Keratinocyte (primary cell): ENCODE results near the gene AHCYL2. TPM values are rescaled to one million over a fixed set of nuclear protein-coding genes. Genes with fewer than 3 reads are reported as not detected.

Experiments used
- DNase-seq: peaks from one replicate; pipeline ENCODE4 v3.0.0-alpha.2; 2011; ENCODE audit warnings: low read depth, missing footprints, low spot score
- FAIRE-seq: peaks from 2 replicates; lab custom pipeline; 2011; peaks lifted over from hg19 to GRCh38; lab: Jason Lieb, UNC
- H2AFZ ChIP-seq: 2 replicates; pipeline ENCODE4 v1.6.0; 2012; ENCODE audit warnings: low read length, control low read depth, inconsistent platforms; ENCODE audit not compliant: control insufficient read depth
- H3K27ac ChIP-seq: 2 replicates; pipeline ENCODE4 v1.5.1; 2011; ENCODE audit warnings: low read length; ENCODE audit not compliant: control insufficient read depth, insufficient read depth
- H3K27me3 ChIP-seq: 3 replicates; pipeline ENCODE4 v1.6.0; 2011; ENCODE audit warnings: low read length; ENCODE audit not compliant: control insufficient read depth, insufficient read depth; ENCODE audit errors: extremely low read depth
- H3K36me3 ChIP-seq, 2 experiments: 2 replicates in 1 of 2; 3 replicates in 1 of 2; pipeline ENCODE4 v1.5.1; 2011; ENCODE audit warnings: low read length in 2 of 2, mild to moderate bottlenecking in 1 of 2; ENCODE audit not compliant: control insufficient read depth in 2 of 2, insufficient read depth in 2 of 2; ENCODE audit errors: extremely low read depth in 1 of 2
- H3K4me1 ChIP-seq: 3 replicates; pipeline ENCODE4 v1.5.1; 2011; ENCODE audit warnings: low read length; ENCODE audit not compliant: control insufficient read depth, insufficient read depth; ENCODE audit errors: extremely low read depth
- H3K4me2 ChIP-seq: 3 replicates; pipeline ENCODE4 v1.6.0; 2011; ENCODE audit warnings: low read depth, low read length; ENCODE audit not compliant: control insufficient read depth, insufficient read depth; ENCODE audit errors: extremely low read depth
- H3K4me3 ChIP-seq, 3 experiments: fragments of 200-600 bp in 1 of 3; sonication (generic) in 1 of 3; 2 replicates in 2 of 3; 3 replicates in 1 of 3; pipeline ENCODE4 v1.5.1; 2011 to 2016; ENCODE audit warnings: low read length in 3 of 3, mild to moderate bottlenecking in 3 of 3, control low read depth in 2 of 3, inconsistent platforms in 1 of 3, low read depth in 1 of 3, mixed read lengths in 1 of 3, mixed run types in 1 of 3, moderate library complexity in 1 of 3; ENCODE audit not compliant: control insufficient read depth in 2 of 3, insufficient read depth in 2 of 3; ENCODE audit errors: extremely low read depth in 1 of 3
- H3K79me2 ChIP-seq: 2 replicates; pipeline ENCODE4 v1.6.0; 2012; ENCODE audit warnings: low read length; ENCODE audit not compliant: control insufficient read depth, insufficient read depth
- H3K9ac ChIP-seq: 3 replicates; pipeline ENCODE4 v1.6.0; 2011; ENCODE audit warnings: low read length; ENCODE audit not compliant: control insufficient read depth, insufficient read depth; ENCODE audit errors: extremely low read depth
- H3K9me1 ChIP-seq: 3 replicates; pipeline ENCODE4 v1.6.0; 2011; ENCODE audit warnings: low read length; ENCODE audit not compliant: control insufficient read depth, insufficient read depth; ENCODE audit errors: extremely low read depth
- H3K9me3 ChIP-seq: 2 replicates; pipeline ENCODE4 v1.5.1; 2012; ENCODE audit warnings: low read depth, low read length; ENCODE audit not compliant: control insufficient read depth
- H4K20me1 ChIP-seq: 3 replicates; pipeline ENCODE4 v1.6.0; 2011; ENCODE audit warnings: low read length; ENCODE audit not compliant: control insufficient read depth, insufficient read depth; ENCODE audit errors: extremely low read depth
- EZH2 ChIP-seq: IDR thresholded peaks from one replicate; pipeline ENCODE4 v1.6.1; 2012; ENCODE audit warnings: inconsistent platforms, mild to moderate bottlenecking, low read length, moderate library complexity
- dilution Hi-C: fragments of 300-500 bp; cut with MboI; formaldehyde crosslinking; loops from one replicate; pipeline ENCODE4 v1.7.0; 2020; ENCODE audit warnings: low sequenced_read_pairs; ENCODE audit not compliant: extremely low pct_ligation_motif_present
- polyA plus RNA-seq, 5 experiments: library from polyadenylated mRNA; depleted of rRNA in 3 of 5; stranded (reverse) in 3 of 5; stranded (forward) in 1 of 5; unstranded in 1 of 5; fragments of >200 nt; gene quantifications; 1 replicate in 1 of 5; 2 replicates in 3 of 5; 3 replicates in 1 of 5; pipeline versions ENCODE4 v1.2.1 to v1.2.3, GENCODE V29; 2011 to 2012; ENCODE audit warnings: missing spikeins in 2 of 5, low read depth in 1 of 5, low replicate concordance in 1 of 5
- TF ChIP-seq, protein P1 (sequence below), 3 experiments: IDR thresholded peaks in 1 of 3; conservative IDR thresholded peaks in 1 of 3; optimal IDR thresholded peaks in 1 of 3; 2 replicates in 2 of 3; 3 replicates in 1 of 3; pipeline versions ENCODE3 to v1.5.1; 2011; ENCODE audit warnings: low read length in 3 of 3, mild to moderate bottlenecking in 3 of 3, moderate library complexity in 2 of 3, control low read depth in 1 of 3, inconsistent platforms in 1 of 3; ENCODE audit not compliant: insufficient read depth in 2 of 3; ENCODE audit errors: extremely low read depth in 1 of 3

AHCYL2 gene
- polyA plus RNA-seq, 1 donor (not counting 4 experiments of a cell fraction or from before 2014, with no cell fraction given): 32.8 TPM

DNA sequence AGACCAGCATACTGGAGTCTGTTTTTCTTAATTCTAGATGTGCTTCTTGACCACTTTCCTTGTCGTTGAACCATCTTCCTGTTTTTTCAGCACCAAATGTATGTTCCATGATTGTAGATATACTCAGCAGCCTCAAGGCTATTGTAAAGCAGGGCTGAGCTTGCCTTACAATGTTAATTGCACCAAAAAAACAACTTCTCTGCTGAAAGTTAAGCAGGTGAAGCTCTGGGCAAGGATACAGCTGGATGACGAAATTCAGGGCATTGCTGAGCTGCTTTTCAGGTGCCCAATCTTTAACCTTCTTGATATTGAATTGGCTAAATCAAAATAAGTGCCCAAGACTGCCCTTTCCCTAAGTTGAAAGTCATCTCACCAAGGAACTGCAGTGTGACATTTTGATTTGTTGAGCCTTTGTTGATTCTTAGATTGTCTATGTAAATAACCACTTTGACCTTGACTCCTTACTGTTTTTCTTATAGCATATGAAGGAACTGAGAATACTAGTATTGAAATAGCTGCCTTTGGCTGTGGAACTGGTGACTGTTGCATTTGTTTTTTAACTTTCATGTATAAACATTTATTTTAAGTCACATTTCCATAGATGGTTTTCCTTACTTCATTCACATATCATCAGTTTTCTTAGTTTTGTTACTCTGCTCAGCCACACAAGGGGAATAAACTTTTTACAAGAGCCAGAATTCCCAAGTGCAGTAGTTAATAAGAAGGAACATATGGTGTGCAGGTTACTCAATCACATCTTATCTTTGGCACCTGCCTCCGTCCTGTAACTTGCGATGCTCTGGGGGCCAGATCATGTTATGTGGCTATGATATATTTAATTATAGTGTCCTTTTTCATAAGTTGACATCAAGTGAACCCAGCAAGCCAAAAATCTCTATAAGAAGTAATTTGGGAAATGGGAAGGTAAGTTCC lies 3.1 kb downstream of the AHCYL2 start:
- peak overlapping the region; percentile 81 for H3K4me2 ChIP-seq

DNA sequence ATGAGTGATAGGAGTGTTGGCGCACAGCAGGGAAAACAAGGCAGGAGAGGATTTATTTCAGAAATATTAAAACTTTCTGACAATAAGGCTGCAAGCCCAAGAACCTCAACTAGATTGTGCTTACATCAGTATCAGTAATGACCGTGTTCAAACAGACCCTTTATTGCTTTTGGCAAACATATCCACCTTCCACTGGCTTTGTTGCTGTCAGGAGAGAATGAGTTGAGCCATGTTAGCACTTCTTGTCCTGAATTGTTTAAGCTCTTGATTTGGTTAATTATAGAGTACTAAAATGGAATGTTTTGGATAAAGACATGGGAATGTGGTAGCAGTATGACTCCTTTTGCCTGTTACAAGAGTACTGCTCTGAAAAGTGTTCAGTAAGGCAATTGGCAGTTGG lies 3.8 kb downstream of the AHCYL2 start:
- H3K27ac ChIP-seq: no peak overlapping the region
- no peak for FAIRE-seq
- H3K4me3 ChIP-seq: no peak overlapping the region
- H3K9ac ChIP-seq: no peak overlapping the region
- peaks cover 0 to 4% of the 10 kb centered on the region in 2 experiments for H3K36me3 ChIP-seq
- no peak overlapping the region for H3K4me2 ChIP-seq
- H3K9me1 ChIP-seq: no peaks in the 10 kb centered on the region
- no peak for DNase-seq
- no peaks in the 10 kb centered on the region for H3K27me3 ChIP-seq
- dilution Hi-C loops: no loop called here
- no peak overlapping the region for H2AFZ ChIP-seq
- TF ChIP-seq, protein P1, sequence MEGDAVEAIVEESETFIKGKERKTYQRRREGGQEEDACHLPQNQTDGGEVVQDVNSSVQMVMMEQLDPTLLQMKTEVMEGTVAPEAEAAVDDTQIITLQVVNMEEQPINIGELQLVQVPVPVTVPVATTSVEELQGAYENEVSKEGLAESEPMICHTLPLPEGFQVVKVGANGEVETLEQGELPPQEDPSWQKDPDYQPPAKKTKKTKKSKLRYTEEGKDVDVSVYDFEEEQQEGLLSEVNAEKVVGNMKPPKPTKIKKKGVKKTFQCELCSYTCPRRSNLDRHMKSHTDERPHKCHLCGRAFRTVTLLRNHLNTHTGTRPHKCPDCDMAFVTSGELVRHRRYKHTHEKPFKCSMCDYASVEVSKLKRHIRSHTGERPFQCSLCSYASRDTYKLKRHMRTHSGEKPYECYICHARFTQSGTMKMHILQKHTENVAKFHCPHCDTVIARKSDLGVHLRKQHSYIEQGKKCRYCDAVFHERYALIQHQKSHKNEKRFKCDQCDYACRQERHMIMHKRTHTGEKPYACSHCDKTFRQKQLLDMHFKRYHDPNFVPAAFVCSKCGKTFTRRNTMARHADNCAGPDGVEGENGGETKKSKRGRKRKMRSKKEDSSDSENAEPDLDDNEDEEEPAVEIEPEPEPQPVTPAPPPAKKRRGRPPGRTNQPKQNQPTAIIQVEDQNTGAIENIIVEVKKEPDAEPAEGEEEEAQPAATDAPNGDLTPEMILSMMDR (optimal IDR thresholded peaks at IDR 0.05 in 1 of 3, IDR thresholded peaks at IDR 0.05 in 1 of 3, conservative IDR thresholded peaks at IDR 0.05 in 1 of 3; ENCODE audit: extremely low read depth in 1 of 3, insufficient read depth in 2 of 3, low read length in 3 of 3): no peak
- no peak for TF ChIP-seq EZH2
- H3K9me3 ChIP-seq: no peaks in the 10 kb centered on the region
- peaks cover 52% of the 10 kb centered on the region for H3K79me2 ChIP-seq
- H3K4me1 ChIP-seq: peaks cover 38% of the 10 kb centered on the region
- no peaks in the 10 kb centered on the region for H4K20me1 ChIP-seq

More for the DNA sequence above, 3.1 kb downstream of the AHCYL2 start:
- TF ChIP-seq EZH2: no peak
- TF ChIP-seq, protein P1 (optimal IDR thresholded peaks at IDR 0.05 in 1 of 3, IDR thresholded peaks at IDR 0.05 in 1 of 3, conservative IDR thresholded peaks at IDR 0.05 in 1 of 3; ENCODE audit: extremely low read depth in 1 of 3, insufficient read depth in 2 of 3, low read length in 3 of 3): no peak
- H3K27ac ChIP-seq: no peak overlapping the region
- H3K79me2 ChIP-seq: peaks cover 49% of the 10 kb centered on the region
- peak overlapping the region in 1 of 3 experiments; percentile 7 for H3K4me3 ChIP-seq
- no peaks in the 10 kb centered on the region for H3K9me3 ChIP-seq
- H3K27me3 ChIP-seq: no peaks in the 10 kb centered on the region
- H3K9ac ChIP-seq: no peak overlapping the region
- H3K4me1 ChIP-seq: peaks cover 38% of the 10 kb centered on the region
- H4K20me1 ChIP-seq: no peaks in the 10 kb centered on the region
- dilution Hi-C loops: no loop called here
- FAIRE-seq (no peak), DNase-seq (no peak)
- peaks cover 0 to 4% of the 10 kb centered on the region in 2 experiments for H3K36me3 ChIP-seq
- H3K9me1 ChIP-seq: no peaks in the 10 kb centered on the region
- H2AFZ ChIP-seq: no peak overlapping the region
